ENCODE data around the gene CNTROB. TPM values are rescaled to one million over a fixed set of nuclear protein-coding genes. Genes with fewer than 3 reads are reported as not detected.

The CNTROB gene
- total RNA-seq, 6 experiments from 2014 or later, result 7.3 to 12.7 (median 9.4) TPM

- H3K36me3 ChIP-seq, result no peaks in the 10 kb centered on the region
- TF ChIP-seq CTCF (IDR thresholded peaks at IDR 0.05), result no peak
- no peak for TF ChIP-seq POLR2A (IDR thresholded peaks at IDR 0.05)
- intact Hi-C loops (cut with DNase I), result no loop called here
- 0% methylated on average over 2 of the region's 64 CpGs for WGBS (ENCODE audit: insufficient coverage, low coverage, low lambda C conversion rate, missing lambda C conversion rate)
- DNase-seq, result peak in 2 of 3 donors; percentile 49 to 57
- H3K27ac ChIP-seq, result peak overlapping the region; percentile 82 to 88 (median 82)
- peaks cover 3 to 43% (median 22%) of the 10 kb centered on the region in 4 donors for H3K4me1 ChIP-seq
- H3K9me3 ChIP-seq, result no peaks in the 10 kb centered on the region
- peak in 1 of 4 donors; percentile 1 for ATAC-seq
- H3K4me3 ChIP-seq, result peak overlapping the region; percentile 56 to 63 (median 59)
- H3K27me3 ChIP-seq, result no peaks in the 10 kb centered on the region
These were observed 46.4 kb upstream of the CNTROB start for GRCh38 chr17:7885367-7886226.

GRCh38 chr17:7886227-7887037 is 45.6 kb upstream of the CNTROB start:
- H3K36me3 ChIP-seq, result no peaks in the 10 kb centered on the region
- H3K27ac ChIP-seq, result peak overlapping the region; percentile 82 to 88 (median 82)
- peak overlapping the region; percentile 56 to 63 (median 59) for H3K4me3 ChIP-seq
- 3% methylated on average over 13 of the region's 30 CpGs for WGBS (ENCODE audit: insufficient coverage, low coverage, low lambda C conversion rate, missing lambda C conversion rate)
- intact Hi-C loops (cut with DNase I), result no loop called here
- no peaks in the 10 kb centered on the region for H3K27me3 ChIP-seq
- TF ChIP-seq CTCF (IDR thresholded peaks at IDR 0.05) (no peak), POLR2A (IDR thresholded peaks at IDR 0.05) (no peak)
- H3K9me3 ChIP-seq, result no peaks in the 10 kb centered on the region
- ATAC-seq (no peak), DNase-seq (no peak)
- H3K4me1 ChIP-seq, result peaks cover 3 to 43% (median 22%) of the 10 kb centered on the region in 4 donors

- peaks cover 3 to 43% (median 22%) of the 10 kb centered on the region in 4 donors for H3K4me1 ChIP-seq
- ATAC-seq, result no peak
- no peak for DNase-seq
- WGBS (ENCODE audit: insufficient coverage, low coverage, low lambda C conversion rate, missing lambda C conversion rate), result 5% methylated on average over 8 of the region's 8 CpGs
- no peak for TF ChIP-seq CTCF (IDR thresholded peaks at IDR 0.05)
- TF ChIP-seq POLR2A (IDR thresholded peaks at IDR 0.05), result no peak
- H3K9me3 ChIP-seq, result no peaks in the 10 kb centered on the region
- H3K36me3 ChIP-seq, result no peaks in the 10 kb centered on the region
- H3K27me3 ChIP-seq, result no peaks in the 10 kb centered on the region
- intact Hi-C loops (cut with DNase I), result no loop called here
- H3K27ac ChIP-seq, result peak overlapping the region; percentile 82 to 88 (median 82)
- peak overlapping the region in 2 of 3 donors; percentile 51 to 63 for H3K4me3 ChIP-seq
These were observed 44.9 kb upstream of the CNTROB start for GRCh38 chr17:7887038-7887481.

GRCh38 chr17:7887482-7888183 is 44.4 kb upstream of the CNTROB start:
- intact Hi-C loops (cut with DNase I), result no loop called here
- 1% methylated on average over 27 of the region's 35 CpGs for WGBS (ENCODE audit: insufficient coverage, low coverage, low lambda C conversion rate, missing lambda C conversion rate)
- no peaks in the 10 kb centered on the region for H3K9me3 ChIP-seq
- H3K36me3 ChIP-seq, result no peaks in the 10 kb centered on the region
- no peak for TF ChIP-seq CTCF (IDR thresholded peaks at IDR 0.05)
- peak; percentile 32 for TF ChIP-seq POLR2A (IDR thresholded peaks at IDR 0.05)
- peaks cover 3 to 43% (median 22%) of the 10 kb centered on the region in 4 donors for H3K4me1 ChIP-seq
- peak overlapping the region; percentile 28 to 63 (median 51) for H3K4me3 ChIP-seq
- DNase-seq, result peak; percentile 89 to 93 (median 92)
- no peaks in the 10 kb centered on the region for H3K27me3 ChIP-seq
- peak overlapping the region; percentile 82 for H3K27ac ChIP-seq
- peak; percentile 81 to 88 (median 82) for ATAC-seq
